OCI-LY7 (cell line): ENCODE results near the gene PITPNM3. TPM values are rescaled to one million over a fixed set of nuclear protein-coding genes. Genes with fewer than 3 reads are reported as not detected.

Experiments used
- BruUV-seq: library from RNA; stranded (reverse); fragments of 400-500 nt; replicated peaks from 2 replicates; lab custom pipeline; 2021; lab: Mats Ljungman, UMichigan
- CTCF ChIA-PET: fragments of 300-600 bp; sonication (Branson Sonifier 250); formaldehyde crosslinking; loops from one replicate; lab custom pipeline; 2022; ENCODE audit warnings: antibody characterized with exemption; ENCODE audit not compliant: unreplicated experiment; lab: Charles Lee
- POLR2A ChIA-PET: fragments of 300-600 bp; sonication (Branson Sonifier 250); formaldehyde crosslinking; loops from one replicate; lab custom pipeline; 2022; ENCODE audit warnings: antibody characterized with exemption; lab: Charles Lee
- DNase-seq: peaks from one replicate; pipeline ENCODE4 v3.0.0-alpha.2; 2015; ENCODE audit warnings: low spot score
- H2AFZ ChIP-seq: fragments of 200-600 bp; sonication (generic), shearing (Covaris generic); 2 replicates; pipeline ENCODE4 v1.6.1; 2014; ENCODE audit warnings: mild to moderate bottlenecking, antibody characterized with exemption, low read length, moderate library complexity
- H3K27ac ChIP-seq: fragments of 200-600 bp; sonication (generic); 2 replicates; pipeline ENCODE4 v1.5.1; 2014; ENCODE audit warnings: mixed run types, low read depth, mild to moderate bottlenecking, moderate library complexity, low read length, inconsistent platforms; ENCODE audit not compliant: poor library complexity, severe bottlenecking
- H3K36me3 ChIP-seq: fragments of 200-600 bp; sonication (generic); 2 replicates; pipeline ENCODE4 v1.6.1; 2014; ENCODE audit warnings: mild to moderate bottlenecking, antibody characterized with exemption, low read length, moderate library complexity, mixed read lengths; ENCODE audit not compliant: insufficient read depth
- H3K4me1 ChIP-seq: fragments of 200-600 bp; sonication (generic); 2 replicates; pipeline ENCODE4 v1.5.1; 2014; ENCODE audit warnings: mild to moderate bottlenecking, low read length; ENCODE audit not compliant: insufficient read depth, poor library complexity, severe bottlenecking
- H3K4me2 ChIP-seq: fragments of 200-600 bp; sonication (generic); 2 replicates; pipeline ENCODE4 v1.6.1; 2014; ENCODE audit warnings: mild to moderate bottlenecking, low read length
- H3K4me3 ChIP-seq: fragments of 200-600 bp; sonication (generic); 2 replicates; pipeline ENCODE4 v1.5.1; 2014; ENCODE audit warnings: mild to moderate bottlenecking, low read depth, low read length; ENCODE audit not compliant: poor library complexity, severe bottlenecking
- H3K79me2 ChIP-seq: fragments of 200-600 bp; sonication (generic); 2 replicates; pipeline ENCODE4 v1.6.1; 2016; ENCODE audit warnings: low read depth, mild to moderate bottlenecking, low read length, moderate library complexity, mixed read lengths; ENCODE audit not compliant: insufficient read depth
- H3K9me2 ChIP-seq: fragments of 200-600 bp; sonication (generic); 2 replicates; pipeline ENCODE4 v1.6.1; 2016; ENCODE audit warnings: mild to moderate bottlenecking, low read length, mixed read lengths; ENCODE audit not compliant: insufficient read depth
- H3K9me3 ChIP-seq: fragments of 200-600 bp; sonication (generic); 2 replicates; pipeline ENCODE4 v1.6.1; 2014; ENCODE audit warnings: mild to moderate bottlenecking, mixed run types, low read length, mixed read lengths
- H4K20me1 ChIP-seq: fragments of 200-600 bp; sonication (generic); 2 replicates; pipeline ENCODE4 v1.6.1; 2014; ENCODE audit warnings: mild to moderate bottlenecking, antibody characterized with exemption, low read length, moderate library complexity, mixed read lengths; ENCODE audit not compliant: insufficient read depth
- EZH2phosphoT487 ChIP-seq: fragments of 200-600 bp; sonication (generic); IDR thresholded peaks from 2 replicates; pipeline ENCODE4 v1.6.1; 2018; ENCODE audit warnings: low read depth, borderline replicate concordance, mild to moderate bottlenecking, mixed run types, antibody characterized with exemption, low read length, moderate library complexity, mixed read lengths
- intact Hi-C: fragments of 100-400 bp; cut with micrococcal nuclease; formaldehyde crosslinking; loops from one replicate; pipeline ENCODE4 v1.10.0; 2022; ENCODE audit not compliant: unreplicated experiment
- total RNA-seq, 2 experiments: library from RNA; depleted of rRNA in 1 of 2; stranded (reverse); fragments of >200 nt in 1 of 2; shearing (Covaris generic) in 1 of 2; gene quantifications; 2 replicates each; pipeline ENCODE4 v1.2.3, GENCODE V29; 2014 to 2022
- TF ChIP-seq, protein P1 (sequence below): fragments of 200-600 bp; sonication (generic); conservative IDR thresholded peaks from 2 replicates; pipeline ENCODE4 v1.5.1; 2014; ENCODE audit warnings: mild to moderate bottlenecking, antibody characterized with exemption, low read length, moderate library complexity, mixed read lengths

PITPNM3 gene
- total RNA-seq, 2 experiments from 2014 or later: 0.76 to 1.6 TPM

- intact Hi-C loops: no loop called here
- Histone ChIP-seq H3K9me3 (no peaks in the 10 kb centered on the region), H4K20me1 (no peaks in the 10 kb centered on the region), H3K36me3 (no peaks in the 10 kb centered on the region), H2AFZ (no peak overlapping the region), H3K9me2 (no peaks in the 10 kb centered on the region), H3K4me1 (no peaks in the 10 kb centered on the region), H3K4me2 (no peak overlapping the region), H3K27ac (no peak overlapping the region), H3K79me2 (no peaks in the 10 kb centered on the region), H3K4me3 (no peak overlapping the region)
- no peak for DNase-seq
- no TSS peak for BruUV-seq
- TF ChIP-seq EZH2phosphoT487: no peak
- TF ChIP-seq, protein P1, sequence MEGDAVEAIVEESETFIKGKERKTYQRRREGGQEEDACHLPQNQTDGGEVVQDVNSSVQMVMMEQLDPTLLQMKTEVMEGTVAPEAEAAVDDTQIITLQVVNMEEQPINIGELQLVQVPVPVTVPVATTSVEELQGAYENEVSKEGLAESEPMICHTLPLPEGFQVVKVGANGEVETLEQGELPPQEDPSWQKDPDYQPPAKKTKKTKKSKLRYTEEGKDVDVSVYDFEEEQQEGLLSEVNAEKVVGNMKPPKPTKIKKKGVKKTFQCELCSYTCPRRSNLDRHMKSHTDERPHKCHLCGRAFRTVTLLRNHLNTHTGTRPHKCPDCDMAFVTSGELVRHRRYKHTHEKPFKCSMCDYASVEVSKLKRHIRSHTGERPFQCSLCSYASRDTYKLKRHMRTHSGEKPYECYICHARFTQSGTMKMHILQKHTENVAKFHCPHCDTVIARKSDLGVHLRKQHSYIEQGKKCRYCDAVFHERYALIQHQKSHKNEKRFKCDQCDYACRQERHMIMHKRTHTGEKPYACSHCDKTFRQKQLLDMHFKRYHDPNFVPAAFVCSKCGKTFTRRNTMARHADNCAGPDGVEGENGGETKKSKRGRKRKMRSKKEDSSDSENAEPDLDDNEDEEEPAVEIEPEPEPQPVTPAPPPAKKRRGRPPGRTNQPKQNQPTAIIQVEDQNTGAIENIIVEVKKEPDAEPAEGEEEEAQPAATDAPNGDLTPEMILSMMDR: no peak
- ChIA-PET POLR2A (no interaction called here), CTCF (no interaction called here)
These were observed 3.4 kb upstream of the PITPNM3 start for GRCh38 chr17:6559753-6560215.

GRCh38 chr17:6558932-6559752 lies 2.8 kb upstream of the PITPNM3 start:
- no peak overlapping the region for H2AFZ ChIP-seq
- intact Hi-C loops: no loop called here
- H3K9me2 ChIP-seq: no peaks in the 10 kb centered on the region
- no peaks in the 10 kb centered on the region for H4K20me1 ChIP-seq
- H3K9me3 ChIP-seq: no peaks in the 10 kb centered on the region
- TF ChIP-seq, protein P1: no peak
- no peak for TF ChIP-seq EZH2phosphoT487
- DNase-seq: no peak
- BruUV-seq: no TSS peak
- no peak overlapping the region for H3K4me2 ChIP-seq
- H3K36me3 ChIP-seq: no peaks in the 10 kb centered on the region
- no peak overlapping the region for H3K4me3 ChIP-seq
- ChIA-PET POLR2A (no interaction called here), CTCF (no interaction called here)
- H3K27ac ChIP-seq: no peak overlapping the region
- no peaks in the 10 kb centered on the region for H3K4me1 ChIP-seq
- H3K79me2 ChIP-seq: no peaks in the 10 kb centered on the region

DNA sequence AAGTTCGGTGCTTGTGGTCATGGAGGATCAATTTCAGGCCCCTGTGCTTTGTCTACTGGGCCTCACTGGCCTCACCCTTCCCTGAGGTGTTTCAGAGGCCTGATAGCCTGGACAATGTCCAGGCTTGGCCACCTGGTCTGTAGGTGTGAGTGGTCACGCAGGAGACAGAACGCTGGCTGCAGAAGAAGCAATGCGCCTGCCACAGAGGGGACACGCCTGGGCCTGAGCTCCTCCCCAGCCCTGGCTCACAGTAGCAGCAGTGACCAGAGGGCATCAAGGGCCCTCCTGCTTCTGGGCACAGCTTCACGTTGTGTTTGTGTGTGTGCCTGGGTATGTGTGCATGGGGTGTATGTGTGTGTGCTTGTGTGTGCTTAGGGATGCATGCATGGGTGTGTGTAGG lies 1.9 kb upstream of the PITPNM3 start:
- Histone ChIP-seq H3K79me2 (no peaks in the 10 kb centered on the region), H3K4me2 (no peak overlapping the region), H3K9me3 (no peaks in the 10 kb centered on the region), H2AFZ (no peak overlapping the region), H3K4me1 (no peaks in the 10 kb centered on the region), H3K36me3 (no peaks in the 10 kb centered on the region), H3K27ac (no peak overlapping the region), H4K20me1 (no peaks in the 10 kb centered on the region), H3K9me2 (no peaks in the 10 kb centered on the region), H3K4me3 (no peak overlapping the region)
- CTCF ChIA-PET: no interaction called here
- intact Hi-C loops: no loop called here
- BruUV-seq: no TSS peak
- POLR2A ChIA-PET: no interaction called here
- no peak for TF ChIP-seq EZH2phosphoT487
- TF ChIP-seq, protein P1: no peak
- DNase-seq: no peak
